Mesothelial cell of epicardium (in vitro differentiated cells): Measurements from ENCODE around the gene ELMO2. TPM values are rescaled to one million over a fixed set of nuclear protein-coding genes. Genes with fewer than 3 reads are reported as not detected.

Experiments used
- DNase-seq, 2 experiments: peaks; one replicate each; pipeline ENCODE4 v3.0.0; 2021; ENCODE audit warnings: low spot score in 2 of 2; ENCODE audit not compliant: unreplicated experiment in 2 of 2
- H3K27ac Mint-ChIP-seq: 2 replicates; pipeline ENCODE4 v1.8.0; 2021; ENCODE audit warnings: mixed read lengths
- H3K27me3 Mint-ChIP-seq: 2 replicates; pipeline ENCODE4 v1.8.0; 2021; ENCODE audit warnings: low read depth, mixed read lengths
- H3K36me3 Mint-ChIP-seq: 2 replicates; pipeline ENCODE4 v1.8.0; 2021; ENCODE audit warnings: mixed read lengths
- H3K4me1 Mint-ChIP-seq: 2 replicates; pipeline ENCODE4 v1.8.0; 2021; ENCODE audit warnings: mixed read lengths
- H3K4me3 Mint-ChIP-seq: 2 replicates; pipeline ENCODE4 v1.8.0; 2021; ENCODE audit warnings: mild to moderate bottlenecking, moderate library complexity, mixed read lengths
- H3K9me3 Mint-ChIP-seq: 2 replicates; pipeline ENCODE4 v1.8.0; 2021; ENCODE audit warnings: mixed read lengths
- total RNA-seq: library from RNA; stranded (reverse); gene quantifications from 3 replicates; pipeline ENCODE4 v1.2.1, GENCODE V29; 2021
- TF ChIP-seq, protein P1 (sequence below): fragments of 200-600 bp; sonication (generic); IDR thresholded peaks from one replicate; pipeline ENCODE4 v1.5.0; 2021; ENCODE audit warnings: antibody characterized with exemption; ENCODE audit not compliant: unreplicated experiment

ELMO2 gene
- total RNA-seq, 1 donor from 2014 or later = 53.2 TPM

DNA sequence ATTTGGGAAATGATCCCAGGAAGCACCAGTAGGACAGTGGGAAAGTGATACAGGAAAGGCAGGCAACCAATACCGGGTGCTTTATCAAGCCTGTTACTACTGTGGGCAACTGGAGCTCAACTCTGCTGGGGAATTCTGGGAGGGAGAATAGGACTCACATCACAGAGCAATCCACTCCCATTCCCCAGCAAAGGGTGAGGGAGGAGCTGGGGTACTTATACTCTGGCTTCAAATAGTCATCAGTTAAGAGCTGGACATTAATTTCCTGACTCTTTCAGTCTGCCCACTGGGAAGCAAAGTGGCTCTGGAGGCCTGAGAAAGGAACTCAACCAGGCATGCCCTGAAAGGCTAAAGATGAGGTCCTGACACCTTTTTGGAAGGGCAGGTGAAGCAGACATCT lies 80.6 kb downstream of the ELMO2 start:
- Mint-ChIP-seq H3K9me3 (no peaks in the 10 kb centered on the region), H3K27me3 (peaks cover 60% of the 10 kb centered on the region), H3K4me1 (peaks cover 4% of the 10 kb centered on the region), H3K4me3 (no peak overlapping the region), H3K27ac (no peak overlapping the region), H3K36me3 (no peaks in the 10 kb centered on the region)
- TF ChIP-seq, protein P1, sequence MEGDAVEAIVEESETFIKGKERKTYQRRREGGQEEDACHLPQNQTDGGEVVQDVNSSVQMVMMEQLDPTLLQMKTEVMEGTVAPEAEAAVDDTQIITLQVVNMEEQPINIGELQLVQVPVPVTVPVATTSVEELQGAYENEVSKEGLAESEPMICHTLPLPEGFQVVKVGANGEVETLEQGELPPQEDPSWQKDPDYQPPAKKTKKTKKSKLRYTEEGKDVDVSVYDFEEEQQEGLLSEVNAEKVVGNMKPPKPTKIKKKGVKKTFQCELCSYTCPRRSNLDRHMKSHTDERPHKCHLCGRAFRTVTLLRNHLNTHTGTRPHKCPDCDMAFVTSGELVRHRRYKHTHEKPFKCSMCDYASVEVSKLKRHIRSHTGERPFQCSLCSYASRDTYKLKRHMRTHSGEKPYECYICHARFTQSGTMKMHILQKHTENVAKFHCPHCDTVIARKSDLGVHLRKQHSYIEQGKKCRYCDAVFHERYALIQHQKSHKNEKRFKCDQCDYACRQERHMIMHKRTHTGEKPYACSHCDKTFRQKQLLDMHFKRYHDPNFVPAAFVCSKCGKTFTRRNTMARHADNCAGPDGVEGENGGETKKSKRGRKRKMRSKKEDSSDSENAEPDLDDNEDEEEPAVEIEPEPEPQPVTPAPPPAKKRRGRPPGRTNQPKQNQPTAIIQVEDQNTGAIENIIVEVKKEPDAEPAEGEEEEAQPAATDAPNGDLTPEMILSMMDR = no peak
- DNase-seq = no peak

GRCh38 chr20:46324960-46325703 lies 81.3 kb downstream of the ELMO2 start:
- Mint-ChIP-seq H3K36me3 (no peaks in the 10 kb centered on the region), H3K27me3 (peaks cover 64% of the 10 kb centered on the region), H3K27ac (no peak overlapping the region), H3K4me3 (no peak overlapping the region), H3K4me1 (peaks cover 4% of the 10 kb centered on the region), H3K9me3 (no peaks in the 10 kb centered on the region)
- TF ChIP-seq, protein P1 = peak; percentile 20
- DNase-seq = no peak

GRCh38 chr20:46324379-46324778 lies 82.0 kb downstream of the ELMO2 start:
- TF ChIP-seq, protein P1 = no peak
- no peak overlapping the region for H3K4me3 Mint-ChIP-seq
- no peak overlapping the region for H3K27ac Mint-ChIP-seq
- H3K36me3 Mint-ChIP-seq = no peaks in the 10 kb centered on the region
- H3K4me1 Mint-ChIP-seq = peaks cover under 1% of the 10 kb centered on the region
- DNase-seq = no peak
- no peaks in the 10 kb centered on the region for H3K9me3 Mint-ChIP-seq
- peaks cover 67% of the 10 kb centered on the region for H3K27me3 Mint-ChIP-seq

DNA sequence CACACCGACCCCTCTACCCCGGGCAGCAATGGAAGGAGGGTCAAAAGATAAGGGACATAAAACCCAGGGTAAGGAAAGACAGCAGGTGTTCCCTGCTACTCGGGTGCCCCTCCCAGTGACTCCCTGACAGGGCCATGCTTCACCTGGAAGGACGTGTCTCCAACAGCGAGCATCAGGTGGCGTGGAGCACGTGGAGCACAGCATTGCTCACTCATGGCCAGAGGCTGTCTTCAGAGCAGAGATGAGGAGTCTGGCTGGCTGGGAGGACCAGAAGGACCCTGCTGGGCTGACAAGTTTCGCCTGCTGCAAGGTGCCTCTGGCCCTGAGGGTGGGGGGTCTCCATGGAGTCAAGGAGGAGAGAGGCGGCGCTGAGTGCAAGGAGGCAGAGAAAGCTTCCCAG lies 82.9 kb downstream of the ELMO2 start:
- H3K27me3 Mint-ChIP-seq = peaks cover 75% of the 10 kb centered on the region
- no peaks in the 10 kb centered on the region for H3K4me1 Mint-ChIP-seq
- H3K4me3 Mint-ChIP-seq = no peak overlapping the region
- TF ChIP-seq, protein P1 = no peak
- H3K27ac Mint-ChIP-seq = no peak overlapping the region
- no peak for DNase-seq
- no peaks in the 10 kb centered on the region for H3K9me3 Mint-ChIP-seq
- H3K36me3 Mint-ChIP-seq = no peaks in the 10 kb centered on the region

DNA sequence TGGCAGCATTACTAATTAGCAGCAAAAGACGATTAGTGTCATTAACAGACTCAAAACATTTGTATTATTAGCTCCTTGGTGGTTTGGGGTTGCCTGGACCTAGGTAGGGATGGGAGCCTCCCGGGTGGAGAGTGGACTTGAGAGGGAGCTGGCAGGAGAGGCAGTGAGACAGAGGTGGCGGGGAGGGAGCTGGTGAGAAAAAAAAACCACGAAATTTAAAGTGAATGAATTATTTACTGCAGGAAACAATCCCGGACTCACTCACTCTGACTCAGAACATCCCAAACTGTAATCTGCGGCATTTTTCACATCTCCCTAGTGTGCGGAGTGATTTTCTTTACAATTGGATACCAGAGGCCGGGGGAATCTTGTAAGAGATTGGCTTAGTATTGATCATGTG lies 83.8 kb downstream of the ELMO2 start:
- Mint-ChIP-seq H3K9me3 (no peaks in the 10 kb centered on the region), H3K4me1 (no peaks in the 10 kb centered on the region), H3K36me3 (no peaks in the 10 kb centered on the region), H3K27ac (no peak overlapping the region), H3K4me3 (no peak overlapping the region), H3K27me3 (peaks cover 81% of the 10 kb centered on the region)
- no peak for DNase-seq
- TF ChIP-seq, protein P1 = no peak
